ENCODE measurements around the gene SEZ6L2.
"Not testable (repeated sequence)": the region's sequence is repeated elsewhere in the genome, so short reads cannot be mapped to it uniquely, and the experiment has no call there.

SEZ6L2 gene

GRCh38 chr16:29898804-29899515 is 390 bp downstream of the SEZ6L2 start:
- TF ChIP-seq POLR2AphosphoS5 (IDR thresholded peaks at IDR 0.05; ENCODE audit: borderline replicate concordance, low read depth, low read length) (no peak), EZH2 (IDR thresholded peaks at IDR 0.05) (no peak), FOXP2 (optimal IDR thresholded peaks at IDR 0.05; ENCODE audit: control extremely low read depth, extremely low read length, insufficient read depth) (no peak)
- no peak for DNase-seq (ENCODE audit: low read depth, low spot score)
- Histone ChIP-seq H3K9me3 (ENCODE audit: low read depth, low read length) (no peaks in the 10 kb centered on the region), H3K27ac (no peak overlapping the region), H3K9ac (ENCODE audit: insufficient read length) (no peak overlapping the region), H3K36me3 (ENCODE audit: insufficient read depth, low read length) (no peaks in the 10 kb centered on the region), H3K4me3 (peak overlapping the region; percentile 80)

- no peak for DNase-seq (ENCODE audit: low read depth, low spot score)
- Histone ChIP-seq H3K36me3 (ENCODE audit: insufficient read depth, low read length) (no peaks in the 10 kb centered on the region), H3K27ac (no peak overlapping the region), H3K4me3 (no peak overlapping the region), H3K9ac (ENCODE audit: insufficient read length) (no peak overlapping the region), H3K9me3 (ENCODE audit: low read depth, low read length) (no peaks in the 10 kb centered on the region)
- TF ChIP-seq POLR2AphosphoS5 (IDR thresholded peaks at IDR 0.05; ENCODE audit: borderline replicate concordance, low read depth, low read length) (no peak), EZH2 (IDR thresholded peaks at IDR 0.05) (no peak), FOXP2 (optimal IDR thresholded peaks at IDR 0.05; ENCODE audit: control extremely low read depth, extremely low read length, insufficient read depth) (no peak)
Measured at GRCh38 chr16:29898135-29898803, 1.1 kb downstream of the SEZ6L2 start.

GRCh38 chr16:29897333-29897732 is 2.0 kb downstream of the SEZ6L2 start:
- H3K9ac ChIP-seq (ENCODE audit: insufficient read length), result no peak overlapping the region
- no peak overlapping the region for H3K4me3 ChIP-seq

GRCh38 chr16:29896841-29897240 is 2.5 kb downstream of the SEZ6L2 start:
- H3K9me3 ChIP-seq (ENCODE audit: low read depth, low read length), result no peaks in the 10 kb centered on the region
- TF ChIP-seq POLR2AphosphoS5 (IDR thresholded peaks at IDR 0.05; ENCODE audit: borderline replicate concordance, low read depth, low read length) (no peak), FOXP2 (optimal IDR thresholded peaks at IDR 0.05; ENCODE audit: control extremely low read depth, extremely low read length, insufficient read depth) (no peak), EZH2 (IDR thresholded peaks at IDR 0.05) (no peak)
- no peaks in the 10 kb centered on the region for H3K36me3 ChIP-seq (ENCODE audit: insufficient read depth, low read length)
- no peak overlapping the region for H3K4me3 ChIP-seq
- no peak overlapping the region for H3K27ac ChIP-seq
- H3K9ac ChIP-seq (ENCODE audit: insufficient read length), result no peak overlapping the region
- no peak for DNase-seq (ENCODE audit: low read depth, low spot score)

More at GRCh38 chr16:29897333-29897732, 2.0 kb downstream of the SEZ6L2 start:
- no peak for DNase-seq (ENCODE audit: low read depth, low spot score)
- H3K9me3 ChIP-seq (ENCODE audit: low read depth, low read length), result no peaks in the 10 kb centered on the region
- H3K36me3 ChIP-seq (ENCODE audit: insufficient read depth, low read length), result no peaks in the 10 kb centered on the region
- H3K27ac ChIP-seq, result no peak overlapping the region
- no peak for TF ChIP-seq FOXP2 (optimal IDR thresholded peaks at IDR 0.05; ENCODE audit: control extremely low read depth, extremely low read length, insufficient read depth)
- TF ChIP-seq EZH2 (IDR thresholded peaks at IDR 0.05), result no peak
- no peak for TF ChIP-seq POLR2AphosphoS5 (IDR thresholded peaks at IDR 0.05; ENCODE audit: borderline replicate concordance, low read depth, low read length)

- H3K9ac ChIP-seq (ENCODE audit: insufficient read length), result no peak overlapping the region
- no peaks in the 10 kb centered on the region for H3K36me3 ChIP-seq (ENCODE audit: insufficient read depth, low read length)
- H3K9me3 ChIP-seq (ENCODE audit: low read depth, low read length), result no peaks in the 10 kb centered on the region
- H3K4me3 ChIP-seq, result no peak overlapping the region
- no peak for DNase-seq (ENCODE audit: low read depth, low spot score)
- no peak overlapping the region for H3K27ac ChIP-seq
- TF ChIP-seq EZH2 (IDR thresholded peaks at IDR 0.05), result no peak
- TF ChIP-seq FOXP2 (optimal IDR thresholded peaks at IDR 0.05; ENCODE audit: control extremely low read depth, extremely low read length, insufficient read depth), result no peak
- TF ChIP-seq POLR2AphosphoS5 (IDR thresholded peaks at IDR 0.05; ENCODE audit: borderline replicate concordance, low read depth, low read length), result no peak
Measured at GRCh38 chr16:29894352-29894751, 5.0 kb downstream of the SEZ6L2 start.

GRCh38 chr16:29893553-29893952 is 5.8 kb downstream of the SEZ6L2 start:
- no peak for DNase-seq (ENCODE audit: low read depth, low spot score)
- no peak overlapping the region for H3K4me3 ChIP-seq
- no peaks in the 10 kb centered on the region for H3K36me3 ChIP-seq (ENCODE audit: insufficient read depth, low read length)
- no peak overlapping the region for H3K9ac ChIP-seq (ENCODE audit: insufficient read length)
- no peak overlapping the region for H3K27ac ChIP-seq
- TF ChIP-seq POLR2AphosphoS5 (IDR thresholded peaks at IDR 0.05; ENCODE audit: borderline replicate concordance, low read depth, low read length) (no peak), EZH2 (IDR thresholded peaks at IDR 0.05) (no peak), FOXP2 (optimal IDR thresholded peaks at IDR 0.05; ENCODE audit: control extremely low read depth, extremely low read length, insufficient read depth) (no peak)
- no peaks in the 10 kb centered on the region for H3K9me3 ChIP-seq (ENCODE audit: low read depth, low read length)

GRCh38 chr16:29892458-29892813 is 6.9 kb downstream of the SEZ6L2 start:
- TF ChIP-seq POLR2AphosphoS5 (IDR thresholded peaks at IDR 0.05; ENCODE audit: borderline replicate concordance, low read depth, low read length) (no peak), FOXP2 (optimal IDR thresholded peaks at IDR 0.05; ENCODE audit: control extremely low read depth, extremely low read length, insufficient read depth) (no peak), EZH2 (IDR thresholded peaks at IDR 0.05) (no peak)
- Histone ChIP-seq H3K36me3 (ENCODE audit: insufficient read depth, low read length) (no peaks in the 10 kb centered on the region), H3K27ac (no peak overlapping the region), H3K4me3 (no peak overlapping the region), H3K9me3 (ENCODE audit: low read depth, low read length) (no peaks in the 10 kb centered on the region), H3K9ac (ENCODE audit: insufficient read length) (no peak overlapping the region)
- DNase-seq (ENCODE audit: low read depth, low spot score), result no peak

GRCh38 chr16:29891525-29892457 is 7.6 kb downstream of the SEZ6L2 start:
- H3K9ac ChIP-seq (ENCODE audit: insufficient read length), result no peak overlapping the region
- no peak overlapping the region for H3K4me3 ChIP-seq
- no peak overlapping the region for H3K27ac ChIP-seq
- TF ChIP-seq POLR2AphosphoS5 (IDR thresholded peaks at IDR 0.05; ENCODE audit: borderline replicate concordance, low read depth, low read length) (no peak), FOXP2 (optimal IDR thresholded peaks at IDR 0.05; ENCODE audit: control extremely low read depth, extremely low read length, insufficient read depth) (no peak), EZH2 (IDR thresholded peaks at IDR 0.05) (no peak)
- no peaks in the 10 kb centered on the region for H3K36me3 ChIP-seq (ENCODE audit: insufficient read depth, low read length)
- no peaks in the 10 kb centered on the region for H3K9me3 ChIP-seq (ENCODE audit: low read depth, low read length)
- no peak for DNase-seq (ENCODE audit: low read depth, low spot score)

- H3K36me3 ChIP-seq (ENCODE audit: insufficient read depth, low read length); H3K4me3 ChIP-seq; DNase-seq (ENCODE audit: low read depth, low spot score); H3K27ac ChIP-seq; H3K9ac ChIP-seq (ENCODE audit: insufficient read length); H3K9me3 ChIP-seq (ENCODE audit: low read depth, low read length): not testable (repeated sequence)
Measured at GRCh38 chr16:29889372-29889771, 10.0 kb downstream of the SEZ6L2 start.

Data from SK-N-MC (cell line).